Right renal pelvis (tissue), 4 donors: ENCODE measurements around the gene ELOB. TPM values are rescaled to one million over a fixed set of nuclear protein-coding genes. Genes with fewer than 3 reads are reported as not detected.
"Not testable (repeated sequence)": the region's sequence is repeated elsewhere in the genome, so short reads cannot be mapped to it uniquely, and the experiment has no call there.

ENCODE experiments used
- DNase-seq, 4 donors: peaks; one replicate each; pipeline ENCODE4 v3.0.0-alpha.2; 2013; ENCODE audit warnings: low read depth in 4 of 4, low spot score in 3 of 4, missing footprints in 1 of 4
- polyA plus RNA-seq, 4 donors: library from polyadenylated mRNA; unstranded; fragments of 120-200 nt; gene quantifications; one replicate each; pipeline ENCODE4 v1.2.1, GENCODE V29; 2013; ENCODE audit not compliant: insufficient read length in 4 of 4

Gene ELOB
- polyA plus RNA-seq, 4 donors = 218 to 336 (median 229) TPM

DNA sequence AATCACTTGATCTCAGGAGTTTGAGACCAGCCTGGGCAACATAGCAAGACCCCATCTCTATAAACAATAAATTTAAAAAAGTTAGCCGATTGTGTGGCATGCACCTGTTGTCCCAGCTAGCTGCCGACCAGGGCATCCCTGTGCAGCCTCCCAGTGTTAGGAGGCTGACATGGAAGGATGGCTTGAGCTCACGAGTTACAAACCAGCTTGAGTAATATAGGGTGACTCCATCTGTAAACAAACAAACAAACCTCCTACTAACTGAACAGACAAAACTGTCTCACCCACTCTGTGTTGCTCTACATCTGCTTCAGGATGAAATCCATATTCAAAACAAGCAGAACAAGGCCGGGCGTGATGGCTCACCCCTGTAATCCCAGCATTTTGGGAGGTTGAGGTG lies 50.2 kb downstream of the ELOB start:
- DNase-seq = no peak

DNA sequence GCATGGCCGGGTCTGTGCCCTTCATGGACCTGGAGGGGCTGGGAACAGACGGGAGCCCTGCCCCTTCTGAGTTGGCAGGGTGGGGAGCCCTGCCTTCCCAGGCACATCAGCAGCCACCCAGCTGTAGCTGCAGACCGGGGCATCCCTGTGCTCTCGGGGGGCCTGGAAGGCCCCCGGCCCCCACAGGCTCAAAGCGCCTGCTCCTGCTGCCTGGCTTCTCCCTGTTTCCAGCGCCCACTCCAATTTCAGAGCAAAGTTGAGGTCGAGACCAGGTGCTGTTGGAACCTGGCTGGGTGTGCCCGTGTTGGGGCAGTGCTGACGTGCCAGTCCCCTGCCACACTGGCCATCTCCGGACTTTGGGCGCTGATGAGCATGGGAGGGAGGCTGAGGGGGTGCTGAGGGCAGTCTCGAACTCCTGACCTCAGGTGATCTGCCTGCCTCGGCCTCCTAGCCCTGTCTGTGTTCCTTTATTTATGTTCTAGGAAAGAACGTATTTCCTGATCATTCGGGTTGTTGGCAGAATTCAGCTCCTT lies 52.2 kb downstream of the ELOB start:
- no peak for DNase-seq

DNA sequence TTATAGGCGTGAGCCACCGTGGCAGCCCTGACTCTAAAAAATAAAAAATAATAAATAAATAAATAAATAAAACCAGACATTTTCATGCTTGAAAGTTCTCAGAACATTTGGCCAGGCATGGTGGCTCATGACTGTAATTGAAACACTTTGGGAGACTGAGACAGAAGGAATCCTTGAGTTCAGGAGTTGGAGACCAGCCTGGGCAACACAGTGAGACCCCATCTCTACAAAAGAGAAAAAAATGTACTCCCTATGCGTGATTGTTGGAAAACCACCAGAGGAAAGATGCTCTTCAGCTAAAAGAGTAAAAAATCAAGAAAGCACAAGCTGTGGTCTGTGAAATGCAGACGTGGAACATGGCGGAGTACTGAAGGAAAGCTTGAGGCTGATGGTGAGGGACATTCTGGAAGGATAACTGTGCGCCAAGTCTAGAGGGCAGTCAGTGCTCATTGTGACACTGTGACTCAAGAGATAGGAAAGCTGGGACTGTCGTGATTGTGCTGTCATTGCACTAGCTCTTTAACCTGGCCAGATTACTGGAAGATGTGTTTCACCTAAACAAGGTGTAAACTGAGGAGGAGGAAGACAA lies 52.9 kb downstream of the ELOB start:
- no peak for DNase-seq

DNA sequence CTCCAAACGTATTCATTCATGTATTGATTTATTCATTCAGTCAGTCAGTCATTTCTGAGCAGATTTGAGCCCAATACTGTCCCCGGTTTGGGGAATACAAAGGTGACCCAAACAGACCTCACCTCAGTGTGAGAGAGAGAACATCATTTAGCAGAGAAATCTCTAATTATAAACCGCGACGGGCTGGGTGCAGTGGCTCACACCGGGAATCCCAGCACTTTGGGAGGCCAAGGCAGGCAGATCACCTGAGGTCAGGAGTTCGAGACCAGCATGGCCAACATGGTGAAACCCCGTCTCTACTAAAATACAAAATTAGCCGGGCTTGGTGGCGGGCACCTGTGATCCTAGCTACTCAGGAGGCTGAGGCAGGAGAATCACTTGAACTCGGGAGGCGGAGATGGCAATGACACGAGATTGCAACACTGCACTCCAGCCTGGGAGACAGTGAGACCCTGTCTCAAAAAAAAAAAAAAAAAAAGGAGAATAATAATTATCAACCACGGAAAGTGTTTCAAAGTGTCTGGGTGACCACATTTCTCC lies 55.4 kb downstream of the ELOB start:
- not testable (repeated sequence) for DNase-seq

Other genes with a start within 250 kb of the ELOB start
- 10 to 100 TPM in 1 of 4 donors, 1 to 10 TPM in 2, not detected in 1; 4.5 to 10.7 (median 7.8) TPM for gene CEMP1, start 245.9 kb downstream of the ELOB start, polyA plus RNA-seq
- 10 to 100 TPM; 45.7 to 57.3 (median 54.3) TPM for gene PDPK1, start 239.3 kb downstream of the ELOB start, polyA plus RNA-seq
- 10 to 100 TPM; 23.4 to 26.4 (median 24.9) TPM for gene KCTD5, start 94.8 kb downstream of the ELOB start, polyA plus RNA-seq
- gene PRSS27, start 57.1 kb downstream of the ELOB start, polyA plus RNA-seq = 1 to 10 TPM; 1.3 to 2.1 (median 1.4) TPM
- 100 to 1,000 TPM; 477 to 678 (median 529) TPM for gene SRRM2, start 24.6 kb downstream of the ELOB start, polyA plus RNA-seq
- under 1 TPM; 0.17 to 0.51 (median 0.36) TPM for gene PRSS33, start 10.3 kb upstream of the ELOB start, polyA plus RNA-seq
- not detected for gene PRSS41, start 21.2 kb upstream of the ELOB start, polyA plus RNA-seq
- under 1 TPM in 3 of 4 donors, not detected in 1; 0.13 to 0.33 (median 0.20) TPM for gene PRSS21, start 40.0 kb upstream of the ELOB start, polyA plus RNA-seq
- under 1 TPM; 0.25 to 0.50 (median 0.33) TPM for gene ZG16B, start 53.0 kb upstream of the ELOB start, polyA plus RNA-seq
- gene PRSS22, start 80.9 kb upstream of the ELOB start, polyA plus RNA-seq = 1 to 10 TPM; 7.5 to 9.8 (median 8.4) TPM
- 10 to 100 TPM; 19.8 to 34.6 (median 25.6) TPM for gene FLYWCH2, start 105.9 kb upstream of the ELOB start, polyA plus RNA-seq
- gene FLYWCH1, start 134.7 kb upstream of the ELOB start, polyA plus RNA-seq = 10 to 100 TPM; 19.6 to 25.2 (median 22.3) TPM
- 1 to 10 TPM; 1.0 to 3.3 (median 1.6) TPM for gene KREMEN2, start 187.0 kb upstream of the ELOB start, polyA plus RNA-seq
- gene PAQR4, start 192.1 kb upstream of the ELOB start, polyA plus RNA-seq = 10 to 100 TPM in 3 of 4 donors, 1 to 10 TPM in 1; 8.6 to 12.7 (median 10.4) TPM
- gene PKMYT1, start 203.2 kb upstream of the ELOB start, polyA plus RNA-seq = 10 to 100 TPM; 10.4 to 19.2 (median 14.2) TPM
- gene CLDN9, start 235.6 kb upstream of the ELOB start, polyA plus RNA-seq = 1 to 10 TPM; 3.0 to 3.7 (median 3.1) TPM
- gene CLDN6, start 240.9 kb upstream of the ELOB start, polyA plus RNA-seq = 10 to 100 TPM; 32.9 to 44.1 (median 36.4) TPM
- 10 to 100 TPM in 3 of 4 donors, 1 to 10 TPM in 1; 7.5 to 18.2 (median 13.0) TPM for gene TNFRSF12A, start 243.1 kb upstream of the ELOB start, polyA plus RNA-seq
- 10 to 100 TPM; 67.1 to 85.2 (median 71.3) TPM for gene HCFC1R1, start 246.7 kb upstream of the ELOB start, polyA plus RNA-seq
- 10 to 100 TPM; 29.4 to 37.2 (median 32.1) TPM for gene THOC6, start 246.8 kb upstream of the ELOB start, polyA plus RNA-seq